ENCODE data around the gene ZNF566.

DNA sequence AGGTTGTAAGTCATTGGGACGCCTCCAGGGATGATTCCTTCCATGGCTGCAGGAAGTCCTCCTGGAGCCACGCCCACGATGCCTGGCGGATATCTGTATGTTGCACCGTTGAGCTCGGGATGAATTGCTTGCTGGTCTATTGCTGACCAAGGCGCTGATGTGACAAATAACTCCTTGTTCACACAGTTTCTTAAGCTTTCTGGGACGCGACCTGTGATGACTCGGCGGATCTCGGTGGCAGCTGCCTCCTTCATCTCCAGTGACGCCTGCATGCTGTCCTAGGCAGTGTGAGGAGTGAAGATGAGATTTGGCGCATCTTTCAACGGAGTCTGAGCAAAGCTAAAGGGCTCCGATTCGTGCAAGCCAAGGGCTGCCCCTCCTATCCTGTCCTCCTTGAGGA is 7.6 kb upstream of the ZNF566 start:
- TF ChIP-seq, protein P1, sequence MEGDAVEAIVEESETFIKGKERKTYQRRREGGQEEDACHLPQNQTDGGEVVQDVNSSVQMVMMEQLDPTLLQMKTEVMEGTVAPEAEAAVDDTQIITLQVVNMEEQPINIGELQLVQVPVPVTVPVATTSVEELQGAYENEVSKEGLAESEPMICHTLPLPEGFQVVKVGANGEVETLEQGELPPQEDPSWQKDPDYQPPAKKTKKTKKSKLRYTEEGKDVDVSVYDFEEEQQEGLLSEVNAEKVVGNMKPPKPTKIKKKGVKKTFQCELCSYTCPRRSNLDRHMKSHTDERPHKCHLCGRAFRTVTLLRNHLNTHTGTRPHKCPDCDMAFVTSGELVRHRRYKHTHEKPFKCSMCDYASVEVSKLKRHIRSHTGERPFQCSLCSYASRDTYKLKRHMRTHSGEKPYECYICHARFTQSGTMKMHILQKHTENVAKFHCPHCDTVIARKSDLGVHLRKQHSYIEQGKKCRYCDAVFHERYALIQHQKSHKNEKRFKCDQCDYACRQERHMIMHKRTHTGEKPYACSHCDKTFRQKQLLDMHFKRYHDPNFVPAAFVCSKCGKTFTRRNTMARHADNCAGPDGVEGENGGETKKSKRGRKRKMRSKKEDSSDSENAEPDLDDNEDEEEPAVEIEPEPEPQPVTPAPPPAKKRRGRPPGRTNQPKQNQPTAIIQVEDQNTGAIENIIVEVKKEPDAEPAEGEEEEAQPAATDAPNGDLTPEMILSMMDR (optimal IDR thresholded peaks at IDR 0.05 in 1 of 3, IDR thresholded peaks at IDR 0.05 in 1 of 3, conservative IDR thresholded peaks at IDR 0.05 in 1 of 3; ENCODE audit: extremely low read depth in 1 of 3, insufficient read depth in 2 of 3, low read length in 3 of 3), result no peak
- no peak for TF ChIP-seq EZH2 (IDR thresholded peaks at IDR 0.05; ENCODE audit: low read length)

All from keratinocyte (primary cell).